Osteocyte (in vitro differentiated cells): ENCODE data around the gene GINS2. TPM values are rescaled to one million over a fixed set of nuclear protein-coding genes. Genes with fewer than 3 reads are reported as not detected.

Experiments
- DNase-seq: peaks from one replicate; pipeline ENCODE4 v3.0.0; 2021; ENCODE audit warnings: mixed read lengths; ENCODE audit not compliant: unreplicated experiment; ENCODE audit errors: extremely low spot score
- H3K27ac Mint-ChIP-seq: one replicate; pipeline ENCODE4 v1.8.0; 2021; ENCODE audit warnings: mild to moderate bottlenecking, mixed read lengths; ENCODE audit not compliant: unreplicated experiment
- H3K27me3 Mint-ChIP-seq: one replicate; pipeline ENCODE4 v1.8.0; 2021; ENCODE audit warnings: mixed read lengths; ENCODE audit not compliant: unreplicated experiment
- H3K36me3 Mint-ChIP-seq: one replicate; pipeline ENCODE4 v1.8.0; 2021; ENCODE audit warnings: mixed read lengths; ENCODE audit not compliant: unreplicated experiment
- H3K4me1 Mint-ChIP-seq: one replicate; pipeline ENCODE4 v1.8.0; 2021; ENCODE audit warnings: mixed read lengths; ENCODE audit not compliant: unreplicated experiment
- H3K4me3 Mint-ChIP-seq: one replicate; pipeline ENCODE4 v1.8.0; 2021; ENCODE audit warnings: mild to moderate bottlenecking, moderate library complexity, mixed read lengths; ENCODE audit not compliant: unreplicated experiment
- H3K9me3 Mint-ChIP-seq: one replicate; pipeline ENCODE4 v1.8.0; 2021; ENCODE audit warnings: mixed read lengths; ENCODE audit not compliant: unreplicated experiment
- total RNA-seq: library from RNA; stranded (reverse); gene quantifications from 2 replicates; pipeline ENCODE4 v1.2.1, GENCODE V29; 2021
- TF ChIP-seq, protein P1 (sequence below): fragments of 200-600 bp; sonication (generic); IDR thresholded peaks from 2 replicates; pipeline ENCODE4 v1.5.0; 2021; ENCODE audit warnings: antibody characterized with exemption, mild to moderate bottlenecking, moderate library complexity

GINS2 gene
- total RNA-seq, 1 donor from 2014 or later, result 5.7 TPM

DNA sequence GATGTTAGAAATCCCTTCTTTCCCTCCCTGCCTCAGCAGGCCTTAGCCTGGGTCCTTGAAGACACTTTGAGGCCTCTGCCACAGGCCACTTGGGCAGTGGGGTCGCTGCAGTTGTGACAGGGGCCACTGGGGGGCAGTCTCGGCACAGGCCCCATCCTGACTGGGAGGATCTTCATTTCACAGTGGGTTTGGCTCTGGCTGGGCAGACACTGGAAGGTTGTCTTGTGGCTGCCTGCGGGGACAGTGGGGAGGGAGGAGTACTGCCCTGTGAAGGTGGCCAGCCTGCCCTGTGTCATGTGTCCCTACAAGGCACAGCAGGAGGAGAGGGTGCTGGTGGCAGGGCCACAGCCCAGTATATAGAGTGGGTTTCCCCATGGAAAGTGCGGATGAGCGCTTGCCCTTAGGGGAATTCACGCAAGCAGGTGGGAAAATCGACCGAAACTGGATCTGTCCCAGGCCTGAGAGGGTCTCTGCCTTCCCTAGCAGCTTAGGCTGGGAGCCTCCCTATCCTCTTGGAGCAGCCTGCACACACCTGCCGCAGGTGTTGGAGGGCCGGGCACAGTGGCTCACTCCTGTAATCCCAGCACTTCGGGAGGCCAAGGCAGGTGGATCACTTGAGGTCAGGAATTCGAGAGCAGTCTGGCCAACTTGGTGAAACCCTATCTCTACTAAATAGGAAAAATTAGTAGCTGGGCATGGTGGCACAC, 28.8 kb downstream of the GINS2 start:
- Mint-ChIP-seq H3K27me3 (no peaks in the 10 kb centered on the region), H3K9me3 (no peaks in the 10 kb centered on the region), H3K4me3 (no peak overlapping the region), H3K4me1 (peaks cover 4% of the 10 kb centered on the region), H3K36me3 (peaks cover 34% of the 10 kb centered on the region), H3K27ac (peak overlapping the region; percentile 54)
- TF ChIP-seq, protein P1, sequence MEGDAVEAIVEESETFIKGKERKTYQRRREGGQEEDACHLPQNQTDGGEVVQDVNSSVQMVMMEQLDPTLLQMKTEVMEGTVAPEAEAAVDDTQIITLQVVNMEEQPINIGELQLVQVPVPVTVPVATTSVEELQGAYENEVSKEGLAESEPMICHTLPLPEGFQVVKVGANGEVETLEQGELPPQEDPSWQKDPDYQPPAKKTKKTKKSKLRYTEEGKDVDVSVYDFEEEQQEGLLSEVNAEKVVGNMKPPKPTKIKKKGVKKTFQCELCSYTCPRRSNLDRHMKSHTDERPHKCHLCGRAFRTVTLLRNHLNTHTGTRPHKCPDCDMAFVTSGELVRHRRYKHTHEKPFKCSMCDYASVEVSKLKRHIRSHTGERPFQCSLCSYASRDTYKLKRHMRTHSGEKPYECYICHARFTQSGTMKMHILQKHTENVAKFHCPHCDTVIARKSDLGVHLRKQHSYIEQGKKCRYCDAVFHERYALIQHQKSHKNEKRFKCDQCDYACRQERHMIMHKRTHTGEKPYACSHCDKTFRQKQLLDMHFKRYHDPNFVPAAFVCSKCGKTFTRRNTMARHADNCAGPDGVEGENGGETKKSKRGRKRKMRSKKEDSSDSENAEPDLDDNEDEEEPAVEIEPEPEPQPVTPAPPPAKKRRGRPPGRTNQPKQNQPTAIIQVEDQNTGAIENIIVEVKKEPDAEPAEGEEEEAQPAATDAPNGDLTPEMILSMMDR, result peak; percentile 80
- DNase-seq, result no peak

- DNase-seq, result no peak
- Mint-ChIP-seq H3K27me3 (no peaks in the 10 kb centered on the region), H3K27ac (peak overlapping the region; percentile 54), H3K4me1 (peaks cover 4% of the 10 kb centered on the region), H3K4me3 (no peak overlapping the region), H3K9me3 (no peaks in the 10 kb centered on the region), H3K36me3 (peaks cover 28% of the 10 kb centered on the region)
- TF ChIP-seq, protein P1, result no peak
These were observed 29.4 kb downstream of the GINS2 start for GRCh38 chr16:85659336-85659735.

GRCh38 chr16:85658504-85659326, 30.0 kb downstream of the GINS2 start:
- TF ChIP-seq, protein P1, result no peak
- no peak overlapping the region for H3K27ac Mint-ChIP-seq
- H3K4me1 Mint-ChIP-seq, result peaks cover 4% of the 10 kb centered on the region
- H3K9me3 Mint-ChIP-seq, result no peaks in the 10 kb centered on the region
- H3K27me3 Mint-ChIP-seq, result no peaks in the 10 kb centered on the region
- H3K36me3 Mint-ChIP-seq, result peaks cover 25% of the 10 kb centered on the region
- DNase-seq, result no peak
- H3K4me3 Mint-ChIP-seq, result no peak overlapping the region

GRCh38 chr16:85657996-85658395, 30.8 kb downstream of the GINS2 start:
- peaks cover 23% of the 10 kb centered on the region for H3K36me3 Mint-ChIP-seq
- no peak for DNase-seq
- TF ChIP-seq, protein P1, result no peak
- no peaks in the 10 kb centered on the region for H3K27me3 Mint-ChIP-seq
- peaks cover 4% of the 10 kb centered on the region for H3K4me1 Mint-ChIP-seq
- no peak overlapping the region for H3K27ac Mint-ChIP-seq
- H3K9me3 Mint-ChIP-seq, result no peaks in the 10 kb centered on the region
- H3K4me3 Mint-ChIP-seq, result no peak overlapping the region

- Mint-ChIP-seq H3K9me3 (no peaks in the 10 kb centered on the region), H3K4me3 (no peak overlapping the region), H3K4me1 (peaks cover 8% of the 10 kb centered on the region), H3K36me3 (peaks cover 20% of the 10 kb centered on the region), H3K27ac (no peak overlapping the region), H3K27me3 (no peaks in the 10 kb centered on the region)
- TF ChIP-seq, protein P1, result no peak
- DNase-seq, result no peak
These were observed 31.5 kb downstream of the GINS2 start for GRCh38 chr16:85657267-85657650.
